Medulla oblongata (tissue), 1 donor: Measurements from ENCODE around the gene VWF.

Source experiments
- DNase-seq: peaks from one replicate; pipeline ENCODE4 v3.0.0-alpha.2; 2015; ENCODE audit errors: extremely low spot score

Gene VWF

GRCh38 chr12:5982106-5982505 is 142.4 kb downstream of the VWF start:
- no peak for DNase-seq

- no peak for DNase-seq
Measured at GRCh38 chr12:5977556-5977955, 146.9 kb downstream of the VWF start.

- no peak for DNase-seq
Measured at GRCh38 chr12:5976711-5977110, 147.8 kb downstream of the VWF start.

- DNase-seq: no peak
Measured at GRCh38 chr12:5976196-5976595, 148.3 kb downstream of the VWF start.

GRCh38 chr12:5973461-5974115 is 150.9 kb downstream of the VWF start:
- no peak for DNase-seq

GRCh38 chr12:5972387-5972786 is 152.1 kb downstream of the VWF start:
- no peak for DNase-seq

- DNase-seq: no peak
Measured at GRCh38 chr12:5971194-5971850, 153.1 kb downstream of the VWF start.

- DNase-seq: no peak
Measured at GRCh38 chr12:5969974-5970690, 154.3 kb downstream of the VWF start.

GRCh38 chr12:5969156-5969973 is 155.1 kb downstream of the VWF start:
- no peak for DNase-seq

- DNase-seq: no peak
Measured at GRCh38 chr12:5967645-5968415, 156.6 kb downstream of the VWF start.

- DNase-seq: no peak
Measured at GRCh38 chr12:5966486-5967095, 157.9 kb downstream of the VWF start.

- DNase-seq: peak; percentile 70
Measured at GRCh38 chr12:5965950-5966383, 158.5 kb downstream of the VWF start.

GRCh38 chr12:5964913-5965900 is 159.3 kb downstream of the VWF start:
- DNase-seq: no peak

- DNase-seq: no peak
Measured at GRCh38 chr12:5963515-5963914, 161.0 kb downstream of the VWF start.

GRCh38 chr12:5960783-5961182 is 163.7 kb downstream of the VWF start:
- DNase-seq: no peak

- no peak for DNase-seq
Measured at GRCh38 chr12:5956987-5957386, 167.5 kb downstream of the VWF start.

- DNase-seq: no peak
Measured at GRCh38 chr12:5954661-5955060, 169.8 kb downstream of the VWF start.

GRCh38 chr12:5953835-5954586 is 170.5 kb downstream of the VWF start:
- no peak for DNase-seq

- DNase-seq: no peak
Measured at GRCh38 chr12:5952031-5952430, 172.4 kb downstream of the VWF start.
